Measurements from ENCODE around the gene METTL9.

DNA sequence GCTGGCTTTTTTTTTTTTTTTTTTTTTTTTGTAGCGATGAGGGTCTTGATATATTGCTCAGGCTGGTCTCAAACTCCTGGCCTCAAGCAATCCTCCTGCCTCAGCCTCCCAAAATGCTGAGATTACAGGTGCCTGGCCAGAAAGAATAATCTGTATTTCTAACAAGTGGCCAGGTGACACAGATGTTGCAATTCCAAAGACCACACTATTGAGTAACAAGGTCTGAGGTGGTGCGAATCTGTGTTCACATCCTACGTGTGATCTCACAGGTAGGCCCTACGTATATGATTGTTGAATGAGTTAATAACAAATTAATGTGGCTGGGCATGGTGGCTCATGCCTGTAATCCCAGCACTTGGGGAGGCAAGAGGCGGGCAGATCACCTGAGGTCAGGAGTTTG lies 97.7 kb downstream of the METTL9 start:
- TF ChIP-seq GATA3 (IDR thresholded peaks at IDR 0.05; ENCODE audit: low read depth, low read length) (no peak), GATA2 (IDR thresholded peaks at IDR 0.05; ENCODE audit: low read depth, low read length) (no peak)

Data from SH-SY5Y (cell line).